ENCODE results near the gene BBS1. TPM values are rescaled to one million over a fixed set of nuclear protein-coding genes. Genes with fewer than 3 reads are reported as not detected.

Gene BBS1
- total RNA-seq, 2 donors from 2014 or later = 15.2 to 16.4 TPM

DNA sequence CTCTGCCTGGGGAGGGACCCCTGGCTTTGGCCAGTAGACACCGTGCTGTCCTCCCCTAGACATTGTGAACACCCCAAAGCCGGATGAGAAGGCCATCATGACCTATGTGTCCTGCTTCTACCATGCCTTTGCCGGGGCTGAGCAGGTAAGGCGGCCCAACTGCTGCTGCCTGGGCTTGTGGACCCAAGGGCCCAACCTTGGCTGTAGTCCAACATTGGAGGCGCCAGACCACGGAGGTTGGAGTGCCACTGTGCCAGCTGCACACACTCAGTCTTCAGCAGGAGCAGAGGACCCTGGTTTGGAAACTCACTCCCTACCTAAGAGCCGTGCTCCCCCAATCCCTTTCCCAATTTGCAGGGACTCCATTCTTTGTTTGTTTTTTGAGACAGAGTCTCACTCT is 45.7 kb downstream of the BBS1 start:
- H3K27ac Mint-ChIP-seq = no peak overlapping the region
- H3K4me1 Mint-ChIP-seq = no peaks in the 10 kb centered on the region
- H3K4me3 Mint-ChIP-seq = no peak overlapping the region
- no peaks in the 10 kb centered on the region for H3K9me3 ChIP-seq (ENCODE audit: control insufficient read depth, low read length, poor library complexity, severe bottlenecking)
- no peak for DNase-seq
- no peaks in the 10 kb centered on the region for H3K27me3 Mint-ChIP-seq
- no peak for ATAC-seq
- H3K36me3 Mint-ChIP-seq (ENCODE audit: low read depth) = no peaks in the 10 kb centered on the region

DNA sequence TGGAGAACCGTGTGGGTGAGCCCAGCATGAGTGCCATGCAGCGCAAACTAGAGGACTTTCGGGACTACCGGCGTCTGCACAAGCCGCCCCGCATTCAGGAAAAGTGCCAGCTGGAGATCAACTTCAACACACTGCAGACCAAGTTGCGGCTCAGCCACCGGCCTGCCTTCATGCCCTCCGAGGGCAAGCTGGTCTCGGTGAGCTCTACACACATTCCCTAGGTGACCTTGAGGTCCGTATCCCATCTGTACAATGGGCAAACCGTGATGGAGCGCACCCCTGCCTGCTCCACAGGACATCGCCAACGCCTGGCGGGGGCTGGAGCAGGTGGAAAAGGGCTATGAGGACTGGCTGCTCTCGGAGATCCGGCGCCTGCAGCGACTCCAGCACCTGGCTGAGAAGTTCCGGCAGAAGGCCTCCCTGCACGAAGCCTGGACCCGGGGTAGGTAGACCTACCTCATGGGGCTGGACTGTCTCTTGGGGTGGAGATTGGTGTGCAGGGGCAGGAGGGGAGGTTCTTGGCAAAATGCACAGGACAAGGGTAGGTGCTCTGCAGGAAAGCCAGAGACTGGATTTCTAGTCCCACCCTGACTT is 47.4 kb downstream of the BBS1 start:
- ATAC-seq = no peak
- H3K4me3 Mint-ChIP-seq = no peak overlapping the region
- no peaks in the 10 kb centered on the region for H3K36me3 Mint-ChIP-seq (ENCODE audit: low read depth)

DNA sequence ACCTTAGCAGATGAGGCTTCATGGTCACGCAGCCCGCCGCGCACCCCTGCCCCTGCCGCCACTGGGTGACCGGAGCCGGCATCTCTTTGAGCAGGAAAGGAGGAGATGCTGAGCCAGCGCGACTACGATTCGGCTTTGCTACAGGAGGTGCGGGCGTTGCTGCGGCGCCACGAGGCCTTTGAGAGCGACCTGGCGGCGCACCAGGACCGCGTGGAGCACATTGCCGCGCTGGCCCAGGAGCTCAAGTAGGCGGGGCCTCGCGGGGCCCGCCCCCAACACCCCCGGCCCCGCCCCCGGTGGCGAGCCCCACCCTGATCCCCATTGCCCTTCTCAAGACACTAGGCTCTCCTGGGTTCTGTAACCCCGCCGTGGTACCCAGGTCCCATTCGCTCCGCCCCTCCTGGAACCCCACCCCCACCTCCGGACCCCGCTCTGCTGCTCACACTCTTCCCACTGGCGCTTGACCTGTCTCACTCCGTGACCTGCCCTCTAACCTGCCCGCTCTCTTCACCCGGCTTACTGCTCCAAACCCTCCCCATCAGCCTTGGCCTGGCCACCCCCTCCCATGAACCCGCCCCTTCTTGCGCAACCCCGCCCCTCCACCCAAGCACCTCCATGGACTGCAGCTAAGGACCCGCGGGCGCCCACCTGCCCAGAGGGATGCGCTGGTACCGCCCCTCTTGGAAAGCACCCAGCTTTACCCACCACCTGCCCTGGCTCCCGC is 48.9 kb downstream of the BBS1 start:
- H3K4me1 Mint-ChIP-seq = no peaks in the 10 kb centered on the region
- DNase-seq (peak in 2 of 3 donors; percentile 34 to 35), ATAC-seq (peak; percentile 79)
- no peak overlapping the region for H3K4me3 Mint-ChIP-seq
- no peaks in the 10 kb centered on the region for H3K27me3 Mint-ChIP-seq
- no peaks in the 10 kb centered on the region for H3K9me3 ChIP-seq (ENCODE audit: control insufficient read depth, low read length, poor library complexity, severe bottlenecking)
- H3K36me3 Mint-ChIP-seq (ENCODE audit: low read depth) = no peaks in the 10 kb centered on the region
- H3K27ac Mint-ChIP-seq = no peak overlapping the region

More for the DNA sequence above, 47.4 kb downstream of the BBS1 start:
- no peaks in the 10 kb centered on the region for H3K27me3 Mint-ChIP-seq
- no peaks in the 10 kb centered on the region for H3K4me1 Mint-ChIP-seq
- H3K9me3 ChIP-seq (ENCODE audit: control insufficient read depth, low read length, poor library complexity, severe bottlenecking) = no peaks in the 10 kb centered on the region
- DNase-seq = no peak
- no peak overlapping the region for H3K27ac Mint-ChIP-seq

DNA sequence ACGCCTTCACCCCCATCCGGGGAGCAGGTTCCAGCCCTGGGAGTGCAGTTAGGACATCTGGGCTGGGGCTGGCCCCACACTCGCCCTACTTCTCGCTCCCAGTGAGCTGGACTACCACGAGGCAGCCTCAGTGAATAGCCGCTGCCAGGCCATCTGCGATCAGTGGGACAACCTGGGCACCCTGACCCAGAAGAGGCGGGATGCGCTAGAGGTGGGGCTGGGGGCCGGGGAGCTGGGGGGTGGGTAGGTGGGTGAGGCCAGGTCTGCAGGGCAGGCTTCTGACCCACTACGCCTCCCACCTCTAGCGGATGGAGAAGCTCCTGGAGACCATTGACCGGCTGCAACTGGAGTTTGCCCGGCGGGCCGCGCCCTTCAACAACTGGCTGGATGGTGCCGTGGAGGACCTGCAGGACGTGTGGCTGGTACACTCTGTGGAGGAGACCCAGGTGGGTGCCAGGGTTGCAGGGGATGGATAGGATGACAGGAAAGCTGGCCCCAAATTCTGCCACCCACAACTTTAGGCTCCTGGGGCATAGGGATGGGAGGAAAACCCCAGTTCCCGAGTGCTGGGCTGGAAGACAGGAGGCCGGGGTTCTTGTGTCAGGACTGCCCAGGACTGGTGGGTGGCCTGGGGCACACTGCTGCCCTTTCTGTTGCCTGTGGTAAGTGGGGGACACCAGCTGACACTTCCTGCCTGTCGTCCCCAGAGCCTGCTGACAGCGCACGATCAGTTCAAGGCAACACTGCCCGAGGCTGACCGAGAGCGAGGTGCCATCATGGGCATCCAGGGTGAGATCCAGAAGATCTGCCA is 49.6 kb downstream of the BBS1 start:
- Mint-ChIP-seq H3K27ac (no peak overlapping the region), H3K27me3 (no peaks in the 10 kb centered on the region), H3K4me1 (no peaks in the 10 kb centered on the region)

DNA sequence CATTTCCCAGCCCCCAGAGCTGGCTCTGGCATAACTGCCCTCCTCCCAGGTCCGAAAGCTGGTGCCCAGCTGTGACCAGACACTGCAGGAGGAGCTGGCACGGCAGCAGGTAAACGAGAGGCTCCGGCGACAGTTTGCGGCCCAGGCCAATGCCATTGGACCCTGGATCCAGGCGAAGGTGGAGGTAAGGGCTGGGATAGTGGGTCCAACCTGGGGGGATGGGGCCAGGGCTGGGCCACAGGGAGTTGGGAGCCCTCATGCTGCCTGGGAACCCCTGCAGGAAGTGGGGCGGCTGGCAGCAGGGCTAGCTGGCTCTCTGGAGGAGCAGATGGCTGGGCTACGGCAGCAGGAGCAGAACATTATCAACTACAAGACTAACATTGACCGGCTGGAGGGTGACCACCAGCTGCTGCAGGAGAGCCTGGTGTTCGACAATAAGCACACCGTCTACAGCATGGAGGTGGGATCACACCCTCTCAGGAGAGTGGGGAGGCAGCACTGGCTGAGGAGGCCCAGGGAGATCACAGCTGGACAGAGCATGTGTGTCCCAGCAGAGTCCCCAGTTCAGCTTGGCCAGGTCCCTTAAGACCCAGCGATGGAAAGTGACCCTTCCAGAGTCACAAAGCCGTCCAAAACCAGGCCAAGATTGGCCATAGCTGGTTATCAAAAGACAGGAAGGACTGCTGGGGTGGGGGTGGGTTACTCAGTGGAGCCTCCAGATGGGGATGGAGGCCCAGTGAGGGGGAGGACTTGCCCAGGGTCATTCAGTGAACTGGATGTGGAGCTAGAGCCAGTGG is 50.9 kb downstream of the BBS1 start:
- Mint-ChIP-seq H3K4me1 (no peaks in the 10 kb centered on the region), H3K36me3 (ENCODE audit: low read depth) (no peaks in the 10 kb centered on the region), H3K27ac (no peak overlapping the region), H3K27me3 (no peaks in the 10 kb centered on the region), H3K4me3 (no peak overlapping the region)
- ATAC-seq = no peak
- no peak for DNase-seq
- no peaks in the 10 kb centered on the region for H3K9me3 ChIP-seq (ENCODE audit: control insufficient read depth, low read length, poor library complexity, severe bottlenecking)

More for the DNA sequence above, 49.6 kb downstream of the BBS1 start:
- H3K36me3 Mint-ChIP-seq (ENCODE audit: low read depth) = no peaks in the 10 kb centered on the region
- no peak for ATAC-seq
- no peak overlapping the region for H3K4me3 Mint-ChIP-seq
- no peak for DNase-seq
- H3K9me3 ChIP-seq (ENCODE audit: control insufficient read depth, low read length, poor library complexity, severe bottlenecking) = no peaks in the 10 kb centered on the region

DNA sequence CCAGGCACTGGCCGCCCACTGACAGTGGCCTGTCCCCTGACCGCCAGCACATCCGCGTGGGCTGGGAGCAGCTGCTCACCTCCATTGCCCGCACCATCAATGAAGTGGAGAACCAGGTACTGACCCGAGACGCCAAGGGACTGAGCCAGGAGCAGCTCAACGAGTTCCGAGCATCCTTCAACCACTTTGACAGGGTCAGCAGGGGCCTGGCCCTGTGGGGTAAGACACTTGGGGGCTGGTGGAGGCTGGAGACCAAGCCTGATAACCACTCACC is 51.5 kb downstream of the BBS1 start:
- no peaks in the 10 kb centered on the region for H3K9me3 ChIP-seq (ENCODE audit: control insufficient read depth, low read length, poor library complexity, severe bottlenecking)
- DNase-seq (no peak), ATAC-seq (no peak)
- no peaks in the 10 kb centered on the region for H3K36me3 Mint-ChIP-seq (ENCODE audit: low read depth)
- no peaks in the 10 kb centered on the region for H3K4me1 Mint-ChIP-seq
- no peaks in the 10 kb centered on the region for H3K27me3 Mint-ChIP-seq
- no peak overlapping the region for H3K27ac Mint-ChIP-seq
- no peak overlapping the region for H3K4me3 Mint-ChIP-seq

DNA sequence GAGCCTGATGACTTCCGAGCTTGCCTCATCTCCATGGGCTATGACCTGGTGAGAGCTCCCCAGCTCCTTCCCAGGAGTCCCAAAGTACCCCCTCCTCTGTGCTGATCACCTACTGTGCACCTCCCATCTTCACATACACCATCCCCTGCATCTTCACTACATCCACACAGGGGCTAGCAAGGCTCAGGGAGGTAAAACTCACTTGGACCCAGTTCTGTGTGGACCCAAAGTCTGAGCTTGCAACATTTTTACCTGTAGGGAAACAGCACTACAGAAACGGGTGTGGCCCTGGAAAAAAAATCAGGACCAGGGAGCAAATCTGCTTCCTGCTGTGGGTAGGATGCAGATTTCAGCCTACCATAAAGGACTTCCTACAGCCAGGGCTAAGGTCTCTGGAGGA is 51.8 kb downstream of the BBS1 start:
- DNase-seq (no peak), ATAC-seq (no peak)
- Mint-ChIP-seq H3K4me1 (peaks cover 2% of the 10 kb centered on the region), H3K4me3 (no peak overlapping the region), H3K36me3 (ENCODE audit: low read depth) (no peaks in the 10 kb centered on the region), H3K27me3 (no peaks in the 10 kb centered on the region), H3K27ac (no peak overlapping the region)
- no peaks in the 10 kb centered on the region for H3K9me3 ChIP-seq (ENCODE audit: control insufficient read depth, low read length, poor library complexity, severe bottlenecking)

DNA sequence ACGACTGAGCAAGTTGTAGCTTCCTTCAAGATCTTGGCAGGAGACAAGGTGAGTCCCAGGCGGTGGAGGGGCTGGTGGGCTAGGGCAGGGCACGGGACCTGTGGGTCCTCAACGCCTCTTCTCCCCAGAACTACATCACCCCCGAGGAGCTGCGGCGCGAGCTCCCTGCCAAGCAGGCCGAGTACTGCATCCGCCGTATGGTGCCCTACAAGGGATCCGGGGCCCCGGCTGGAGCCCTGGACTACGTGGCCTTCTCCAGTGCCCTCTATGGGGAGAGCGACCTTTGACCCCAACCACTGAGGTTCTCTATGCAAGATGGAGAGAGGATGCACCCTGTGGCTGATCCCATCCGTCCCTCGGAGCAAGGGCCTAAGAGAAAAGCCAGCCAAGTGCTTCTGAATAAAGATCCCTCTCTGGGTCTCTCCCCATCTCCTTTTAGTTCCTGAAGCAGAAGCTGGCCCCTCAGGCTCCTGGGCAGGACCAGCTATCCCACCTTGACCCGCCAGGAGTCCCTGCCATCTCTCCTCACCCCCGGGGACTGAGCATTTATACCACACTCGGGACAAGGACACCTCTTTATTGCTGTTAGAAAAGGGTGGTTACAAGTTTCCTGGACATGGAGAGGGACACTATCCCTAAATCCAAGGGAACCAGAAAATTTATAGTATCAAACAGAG is 52.6 kb downstream of the BBS1 start:
- no peaks in the 10 kb centered on the region for H3K9me3 ChIP-seq (ENCODE audit: control insufficient read depth, low read length, poor library complexity, severe bottlenecking)
- Mint-ChIP-seq H3K27ac (no peak overlapping the region), H3K4me3 (no peak overlapping the region), H3K4me1 (peaks cover 2% of the 10 kb centered on the region), H3K36me3 (ENCODE audit: low read depth) (no peaks in the 10 kb centered on the region), H3K27me3 (no peaks in the 10 kb centered on the region)
- DNase-seq (no peak), ATAC-seq (no peak)

DNA sequence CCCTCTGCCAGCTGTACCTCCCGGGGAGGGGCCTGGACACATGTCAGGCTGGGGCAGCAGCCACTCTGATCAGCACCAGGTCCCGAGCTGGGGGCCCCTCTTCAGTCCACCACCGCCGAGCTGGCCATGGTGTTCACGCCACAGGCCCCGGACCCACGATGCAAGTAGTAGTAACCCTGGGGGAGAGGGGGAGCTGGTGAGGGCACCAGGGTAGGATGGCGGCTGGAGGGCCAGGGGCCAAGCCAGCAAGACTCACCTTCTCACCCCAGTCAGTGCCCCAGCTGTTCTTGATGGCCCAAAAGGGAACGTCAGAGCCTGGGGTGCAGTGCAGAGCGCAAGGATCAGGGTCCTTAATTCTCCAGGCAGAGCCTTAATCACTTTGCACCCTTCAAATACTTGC is 53.4 kb downstream of the BBS1 start:
- no peaks in the 10 kb centered on the region for H3K9me3 ChIP-seq (ENCODE audit: control insufficient read depth, low read length, poor library complexity, severe bottlenecking)
- H3K36me3 Mint-ChIP-seq (ENCODE audit: low read depth) = no peaks in the 10 kb centered on the region
- ATAC-seq = no peak
- H3K4me3 Mint-ChIP-seq = no peak overlapping the region
- no peak overlapping the region for H3K27ac Mint-ChIP-seq
- DNase-seq = no peak
- no peaks in the 10 kb centered on the region for H3K27me3 Mint-ChIP-seq
- peaks cover 6% of the 10 kb centered on the region for H3K4me1 Mint-ChIP-seq

DNA sequence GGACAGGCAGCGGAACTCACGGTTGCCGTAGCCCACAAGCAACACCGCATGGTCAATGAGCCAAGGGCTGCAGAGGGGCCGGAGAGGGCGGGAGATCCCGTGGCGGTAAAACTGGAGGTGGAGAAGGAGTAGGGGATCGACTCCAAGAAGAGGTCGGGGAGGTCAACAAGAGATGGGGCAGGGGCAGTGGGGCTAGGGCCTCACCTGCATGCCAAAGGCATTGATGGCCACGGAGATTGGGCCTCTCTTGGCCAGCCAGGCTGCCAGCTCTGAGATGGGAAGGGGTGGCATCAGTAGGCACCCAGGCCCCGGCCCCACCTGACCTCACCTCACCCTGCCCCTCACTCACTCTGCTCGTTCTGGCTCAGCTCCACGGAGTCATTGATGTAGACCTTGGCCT is 54.1 kb downstream of the BBS1 start:
- peaks cover 6% of the 10 kb centered on the region for H3K4me1 Mint-ChIP-seq
- H3K27ac Mint-ChIP-seq = no peak overlapping the region
- H3K4me3 Mint-ChIP-seq = no peak overlapping the region
- no peak for ATAC-seq
- H3K27me3 Mint-ChIP-seq = no peaks in the 10 kb centered on the region
- DNase-seq = no peak
- H3K9me3 ChIP-seq (ENCODE audit: control insufficient read depth, low read length, poor library complexity, severe bottlenecking) = no peaks in the 10 kb centered on the region
- no peaks in the 10 kb centered on the region for H3K36me3 Mint-ChIP-seq (ENCODE audit: low read depth)

DNA sequence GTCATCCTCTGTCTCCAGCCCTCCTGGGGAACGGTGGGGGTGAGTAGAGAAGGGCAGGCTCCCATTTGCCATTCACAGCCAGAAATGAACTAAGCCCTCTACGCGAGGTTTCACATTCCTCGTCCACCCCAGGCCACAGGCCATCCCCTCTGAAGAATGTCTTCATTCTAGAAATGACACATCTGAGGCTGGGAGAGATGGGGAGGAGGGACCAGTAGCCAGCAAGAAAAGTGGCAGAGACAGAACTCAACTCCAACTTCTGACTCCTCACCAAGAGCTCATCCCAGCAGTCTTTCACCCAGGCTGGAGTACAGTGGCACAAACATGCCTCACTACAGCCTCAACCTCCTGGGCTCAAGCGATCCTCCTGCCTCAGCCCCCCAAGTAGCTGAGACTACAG is 54.5 kb downstream of the BBS1 start:
- DNase-seq (no peak), ATAC-seq (no peak)
- Mint-ChIP-seq H3K27ac (no peak overlapping the region), H3K4me3 (no peak overlapping the region), H3K27me3 (no peaks in the 10 kb centered on the region), H3K36me3 (ENCODE audit: low read depth) (no peaks in the 10 kb centered on the region), H3K4me1 (peaks cover 6% of the 10 kb centered on the region)
- H3K9me3 ChIP-seq (ENCODE audit: control insufficient read depth, low read length, poor library complexity, severe bottlenecking) = no peaks in the 10 kb centered on the region

DNA sequence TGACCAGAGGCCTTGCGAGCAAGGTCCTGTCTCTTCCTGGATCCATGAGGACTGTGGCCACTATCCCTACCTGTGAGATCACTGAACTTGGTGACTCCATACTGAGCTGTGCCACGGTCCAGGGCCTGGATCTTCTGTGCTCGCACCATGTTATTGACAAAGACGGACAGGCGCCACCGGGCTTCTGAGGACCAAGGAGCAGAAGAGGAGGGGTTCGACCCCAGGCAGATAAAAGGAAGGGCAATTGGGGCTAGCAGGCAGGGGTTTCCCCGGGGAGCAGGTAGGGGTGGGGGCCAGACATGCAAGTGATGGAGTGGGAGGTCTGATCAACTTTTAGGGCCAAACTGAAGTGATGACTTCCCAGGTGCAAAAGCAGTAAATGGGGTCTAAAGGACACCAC is 55.8 kb downstream of the BBS1 start:
- no peaks in the 10 kb centered on the region for H3K36me3 Mint-ChIP-seq (ENCODE audit: low read depth)
- peak overlapping the region; percentile 53 for H3K4me3 Mint-ChIP-seq
- no peaks in the 10 kb centered on the region for H3K9me3 ChIP-seq (ENCODE audit: control insufficient read depth, low read length, poor library complexity, severe bottlenecking)
- no peak for ATAC-seq
- H3K4me1 Mint-ChIP-seq = peaks cover 6% of the 10 kb centered on the region
- no peak overlapping the region for H3K27ac Mint-ChIP-seq
- H3K27me3 Mint-ChIP-seq = no peaks in the 10 kb centered on the region
- no peak for DNase-seq

DNA sequence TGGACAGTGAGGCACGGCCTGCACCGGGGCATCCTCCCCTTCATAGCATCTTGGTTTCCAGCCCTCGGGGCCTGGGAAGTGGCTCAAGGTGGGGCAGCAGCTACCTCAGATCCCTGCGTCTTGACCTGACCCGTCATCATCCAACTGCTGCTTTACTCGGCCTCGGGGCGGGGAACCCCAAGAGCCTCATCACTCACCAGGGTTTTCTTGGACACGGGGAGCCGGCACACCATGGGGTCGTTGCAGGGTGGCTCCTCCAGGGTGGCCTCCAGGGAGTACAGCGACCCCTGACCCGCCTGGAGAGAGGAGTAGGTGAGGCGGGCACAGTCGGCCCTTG is 57.3 kb downstream of the BBS1 start:
- H3K4me1 Mint-ChIP-seq = peaks cover 6% of the 10 kb centered on the region
- no peak for DNase-seq
- H3K9me3 ChIP-seq (ENCODE audit: control insufficient read depth, low read length, poor library complexity, severe bottlenecking) = no peaks in the 10 kb centered on the region
- peak overlapping the region; percentile 77 for H3K4me3 Mint-ChIP-seq
- H3K27me3 Mint-ChIP-seq = no peaks in the 10 kb centered on the region
- ATAC-seq = peak; percentile 14
- no peaks in the 10 kb centered on the region for H3K36me3 Mint-ChIP-seq (ENCODE audit: low read depth)
- H3K27ac Mint-ChIP-seq = no peak overlapping the region

Measured in T-helper 17 cell (primary cell).